Measurements from ENCODE around the gene NUDT6. TPM values are rescaled to one million over a fixed set of nuclear protein-coding genes. Genes with fewer than 3 reads are reported as not detected.
A peak's percentile ranks its signal among the peaks of the same experiment; 100 is the strongest.

NUDT6 gene
- polyA plus RNA-seq, 1 of the 3 experiments (the other 2 are of a cell fraction): 10.1 TPM

- DNase-seq: peak; percentile 12
- Histone ChIP-seq H3F3A (replicated peaks; ENCODE audit: insufficient read depth) (peaks cover 73% of the 10 kb centered on the region), H3K9me3 (no peaks in the 10 kb centered on the region), H3K79me2 (ENCODE audit: insufficient read depth) (peaks cover 70% of the 10 kb centered on the region), H2AFZ (ENCODE audit: low read depth) (no peak overlapping the region), H3K9ac (peak overlapping the region; percentile 43; the same call in 1 of the 2 replicates), H3K9me2 (no peaks in the 10 kb centered on the region), H3K27ac (ENCODE audit: low read depth in 2 of 2, low read length in 1 of 2) (peak overlapping the region; percentile 12 to 92; a peak in 3 of 4 replicates), H3K36me3 (replicated peaks in 1 of 2; ENCODE audit: control insufficient read depth in 1 of 2, insufficient read depth in 2 of 2, low read length in 1 of 2) (peaks cover 42 to 46% of the 10 kb centered on the region in 2 experiments), H3K4me1 (ENCODE audit: control insufficient read depth in 1 of 2, insufficient read depth in 2 of 2, low read depth in 1 of 2, low read length in 1 of 2) (peaks cover 3 to 47% of the 10 kb centered on the region in 2 experiments; a peak in 3 of 4 replicates), H4K20me1 (ENCODE audit: insufficient read depth) (no peaks in the 10 kb centered on the region), H3K4me3 (ENCODE audit: low read depth in 2 of 2, low read length in 1 of 2) (no peak overlapping the region), H3K27me3 (ENCODE audit: insufficient read depth) (no peaks in the 10 kb centered on the region), H3K4me2 (peak overlapping the region; percentile 46; the same call in 1 of the 2 replicates)
- POLR2A ChIA-PET: no interaction called here
- 14% methylated on average over 1 of the region's 1 CpG for WGBS (ENCODE audit: low lambda C conversion rate)
- no peak for TF ChIP-seq USF2 (IDR thresholded peaks at IDR 0.05; ENCODE audit: borderline replicate concordance, low read depth, low read length)
- no peak for TF ChIP-seq GATA2 (CRISPR knock-in tag; IDR thresholded peaks at IDR 0.05)
- TF ChIP-seq TAF1 (IDR thresholded peaks at IDR 0.05; ENCODE audit: borderline replicate concordance, low read depth, low read length): no peak
- TF ChIP-seq MAX (IDR thresholded peaks at IDR 0.05; ENCODE audit: low read depth): no peak
- TF ChIP-seq RFX5 (IDR thresholded peaks at IDR 0.05; ENCODE audit: low read length): no peak
- no peak for TF ChIP-seq TCF12 (IDR thresholded peaks at IDR 0.05)
- no peak for TF ChIP-seq IRF3 (IDR thresholded peaks at IDR 0.05; ENCODE audit: low read depth, low read length)
- no peak for TF ChIP-seq JUND (IDR thresholded peaks at IDR 0.05)
- TF ChIP-seq YY1 (IDR thresholded peaks at IDR 0.05; ENCODE audit: low read depth): no peak
- TF ChIP-seq FOXJ3 (CRISPR knock-in tag; IDR thresholded peaks at IDR 0.05): no peak
- no peak for TF ChIP-seq MEF2A (IDR thresholded peaks at IDR 0.05; ENCODE audit: borderline replicate concordance, low read depth)
- no peak for TF ChIP-seq GABPA (IDR thresholded peaks at IDR 0.05; ENCODE audit: low read depth)
- TF ChIP-seq CTCF (IDR thresholded peaks at IDR 0.05): no peak
- TF ChIP-seq EP300 (IDR thresholded peaks at IDR 0.05; ENCODE audit: borderline replicate concordance in 1 of 2, low read depth in 1 of 2, low read length in 1 of 2): no peak
- no peak for TF ChIP-seq SIN3A (IDR thresholded peaks at IDR 0.05; ENCODE audit: borderline replicate concordance, low read depth, low read length)
- TF ChIP-seq NRF1 (IDR thresholded peaks at IDR 0.05; ENCODE audit: low read depth, low read length): no peak
- no peak for TF ChIP-seq FOSL2 (IDR thresholded peaks at IDR 0.05; ENCODE audit: borderline replicate concordance, low read depth)
- TF ChIP-seq RXRA (IDR thresholded peaks at IDR 0.05; ENCODE audit: borderline replicate concordance, low read depth): no peak
- no peak for TF ChIP-seq EZH2phosphoT487 (IDR thresholded peaks at IDR 0.05; ENCODE audit: borderline replicate concordance, low read depth)
- TF ChIP-seq POLR2AphosphoS5 (IDR thresholded peaks at IDR 0.05; ENCODE audit: low read depth, low read length): no peak
- CTCF ChIA-PET: interaction anchor here (1.2 to 5.8 kb wide), 4 partner anchors 11 to 138 kb away, joined by 3 to 20 read pairs (median 6); no protein-coding TSS in a partner anchor
These were observed 26.9 kb downstream of the NUDT6 start for GRCh38 chr4:122895336-122895995.

Measured in SK-N-SH (cell line).